ENCODE measurements around the gene KRT15.

The KRT15 gene

GRCh38 chr17:41476866-41477815, 41.5 kb downstream of the KRT15 start:
- no peak for DNase-seq

DNA sequence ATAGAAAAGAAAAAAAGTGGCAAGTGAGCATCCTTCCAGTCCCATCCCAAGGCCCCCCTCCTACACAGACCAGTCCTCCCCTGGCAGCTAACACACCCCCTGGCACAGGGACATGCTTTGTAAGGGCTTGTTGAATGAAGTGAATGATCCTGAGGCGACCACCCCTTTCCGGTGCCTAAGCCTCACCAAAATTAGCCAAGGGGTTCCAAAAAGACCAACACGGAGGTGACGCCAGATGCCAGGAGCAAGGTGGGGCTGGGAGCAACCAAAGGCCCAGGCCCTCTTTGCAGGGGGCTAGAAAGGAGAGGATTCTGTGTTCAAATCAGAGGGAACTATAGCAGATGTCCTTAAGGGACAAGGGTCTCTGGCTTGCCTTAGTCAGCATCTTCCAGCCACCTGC, 43.3 kb downstream of the KRT15 start:
- no peak for DNase-seq

- DNase-seq: no peak
Measured at GRCh38 chr17:41474863-41475262, 43.8 kb downstream of the KRT15 start.

- no peak for DNase-seq
Measured at GRCh38 chr17:41468346-41468745, 50.3 kb downstream of the KRT15 start.

GRCh38 chr17:41467561-41467960, 51.1 kb downstream of the KRT15 start:
- no peak for DNase-seq

GRCh38 chr17:41466988-41467387, 51.7 kb downstream of the KRT15 start, which contains the start of gene KRT32:
KRT32 (minus strand) TSS chr17:41467386; CDS start chr17:41467325, 61 bp downstream.
- no peak for DNase-seq

DNA sequence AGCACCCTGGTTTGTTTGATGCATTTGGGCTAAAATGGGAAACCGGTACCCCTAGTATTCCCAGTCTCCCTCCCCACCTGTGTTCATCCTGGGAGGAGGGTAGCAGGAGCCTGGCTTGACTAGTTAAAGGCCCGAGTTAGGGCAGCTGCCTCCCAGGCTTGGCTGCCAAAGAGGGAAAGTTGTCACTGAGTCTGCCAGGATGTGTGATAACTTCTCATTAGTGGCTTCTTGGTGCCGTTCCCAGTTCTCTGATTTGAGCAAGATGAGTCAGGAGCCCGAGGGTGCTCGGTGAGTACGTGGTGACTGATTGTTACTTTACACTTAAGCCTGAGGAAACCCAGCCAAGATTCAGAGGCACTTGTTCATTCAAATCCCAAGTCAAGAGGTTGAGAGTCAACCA, 54.0 kb downstream of the KRT15 start:
- no peak for DNase-seq

DNA sequence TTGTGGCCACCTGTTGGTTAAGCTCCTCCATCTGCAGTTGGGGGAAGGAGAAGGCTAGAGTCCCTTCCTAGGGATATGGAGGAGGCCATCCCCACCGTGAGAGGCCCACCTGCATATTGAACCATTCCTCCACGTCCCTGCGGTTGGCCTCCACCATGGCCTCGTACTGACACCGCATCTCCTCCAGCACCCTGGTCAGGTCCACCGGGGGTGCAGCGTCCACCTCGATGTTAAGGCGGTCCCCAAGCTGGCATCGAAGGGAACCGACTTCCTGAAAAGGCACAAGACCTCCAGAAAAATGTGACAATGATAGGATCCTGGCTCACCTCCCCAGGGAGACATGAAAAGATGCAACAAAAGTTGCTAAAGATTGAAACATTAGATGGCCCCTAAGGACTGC, 54.5 kb downstream of the KRT15 start:
- no peak for DNase-seq

DNA sequence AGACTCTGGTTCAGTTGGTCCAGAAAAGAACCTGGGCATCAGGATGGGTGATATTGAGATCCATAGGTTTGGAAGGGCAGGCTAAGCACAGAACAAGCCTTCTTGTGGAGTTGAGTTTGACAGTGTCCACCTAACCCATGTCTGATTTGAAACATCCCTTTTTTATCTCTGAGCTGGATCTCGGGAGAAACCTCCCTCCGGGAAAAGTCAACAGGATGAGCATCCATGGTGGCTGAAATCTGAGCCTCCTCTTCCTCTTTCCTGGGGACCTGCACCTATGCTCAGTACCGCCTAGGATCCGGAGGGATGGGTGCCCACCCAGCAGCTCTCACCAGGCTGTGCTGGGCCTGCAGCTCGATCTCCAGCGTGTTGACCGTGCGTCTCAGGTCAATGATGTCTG, 54.9 kb downstream of the KRT15 start:
- DNase-seq: no peak
